A549 (cell line): ENCODE data around the gene HIC1. TPM values are rescaled to one million over a fixed set of nuclear protein-coding genes. Genes with fewer than 3 reads are reported as not detected.
A peak's percentile ranks its signal among the peaks of the same experiment; 100 is the strongest.

ENCODE experiments used
- ATAC-seq, 2 experiments: fragments of 200-7000 bp in 1 of 2; fragments of >200 bp in 1 of 2; cut with Nextera tagmentation in 1 of 2; cut with Tn5 transposase in 1 of 2; 3 replicates each; pipeline versions ENCODE4 v1.8.0 to v1.9.1; 2018 to 2020; ENCODE audit warnings: mild to moderate bottlenecking in 1 of 2, moderate library complexity in 1 of 2
- CTCF ChIA-PET: fragments of 300-600 bp; sonication (Branson Sonifier 250); formaldehyde crosslinking; extraction: SDS; loops from one replicate; lab custom pipeline; 2021; ENCODE audit warnings: antibody characterized with exemption, inconsistent platforms; lab: Yijun Ruan, JAX
- POLR2A ChIA-PET: fragments of 350-600 bp; formaldehyde crosslinking; extraction: SDS; loops from one replicate; lab custom pipeline; 2021; ENCODE audit warnings: antibody characterized with exemption, inconsistent platforms; lab: Yijun Ruan, JAX
- DNase-seq, 2 experiments: peaks; one replicate each; pipeline versions ENCODE4 v3.0.0 to v3.0.0-alpha.2; 2011 to 2016; ENCODE audit warnings: low read depth in 1 of 2, low spot score in 1 of 2
- FAIRE-seq: peaks from 2 replicates; lab custom pipeline; 2011; peaks lifted over from hg19 to GRCh38; lab: Jason Lieb, UNC
- H3K27ac ChIP-seq, 2 experiments: fragments of >200 bp; sonication (Bioruptor Twin); formaldehyde crosslinking; 3 replicates each; pipeline ENCODE4 v1.5.1; 2016 to 2017
- H3K4me1 ChIP-seq: fragments of >200 bp; sonication (Bioruptor Twin); formaldehyde crosslinking; 3 replicates; pipeline ENCODE4 v1.6.1; 2016
- H3K4me2 ChIP-seq: fragments of >200 bp; sonication (Bioruptor Twin); formaldehyde crosslinking; 3 replicates; pipeline ENCODE4 v1.6.1; 2016
- H3K4me3 ChIP-seq: fragments of >200 bp; sonication (Bioruptor Twin); formaldehyde crosslinking; 3 replicates; pipeline ENCODE4 v1.5.1; 2016
- H3K9me3 ChIP-seq: fragments of >200 bp; sonication (Bioruptor Twin); formaldehyde crosslinking; 3 replicates; pipeline ENCODE4 v1.6.1; 2016
- CBX2 ChIP-seq: fragments of 200-600 bp; sonication (generic); IDR thresholded peaks from 2 replicates; pipeline ENCODE4 v1.6.1; 2016; ENCODE audit warnings: low read depth, mild to moderate bottlenecking, borderline replicate concordance
- CBX8 ChIP-seq: fragments of 200-600 bp; sonication (generic); IDR thresholded peaks from 2 replicates; pipeline ENCODE4 v1.6.1; 2016
- EHMT2 ChIP-seq: fragments of 200-600 bp; sonication (generic); IDR thresholded peaks from 2 replicates; pipeline ENCODE4 v1.6.1; 2016; ENCODE audit warnings: antibody characterized with exemption, low read depth, mild to moderate bottlenecking, moderate library complexity
- FOSB ChIP-seq: fragments of 250-450 bp; sonication (Bioruptor Pico); IDR thresholded peaks from 2 replicates; pipeline ENCODE4 v1.5.0; 2020; ENCODE audit warnings: mild to moderate bottlenecking, moderate library complexity
- FOSL2 ChIP-seq, 2 experiments: fragments of 450-650 bp in 1 of 2; fragments of >200 bp in 1 of 2; sonication (Bioruptor Twin) in 1 of 2; formaldehyde crosslinking; IDR thresholded peaks; 2 replicates each; pipeline versions ENCODE4 v1.5.0 to v1.6.1; 2016 to 2020; ENCODE audit warnings: mild to moderate bottlenecking in 1 of 2, moderate library complexity in 1 of 2
- HEYL ChIP-seq: fragments of 250-450 bp; sonication (Bioruptor Pico); IDR thresholded peaks from 2 replicates; pipeline ENCODE4 v1.8.0; 2021; ENCODE audit warnings: mild to moderate bottlenecking, moderate library complexity
- HOXA7 ChIP-seq: fragments of 250-450 bp; sonication (Bioruptor Pico); IDR thresholded peaks from 2 replicates; pipeline ENCODE4 v1.5.0; 2020; ENCODE audit warnings: mild to moderate bottlenecking, moderate library complexity
- HOXB5 ChIP-seq: fragments of 250-450 bp; sonication (Bioruptor Pico); IDR thresholded peaks from 2 replicates; pipeline ENCODE4 v1.5.0; 2020; ENCODE audit warnings: mild to moderate bottlenecking, moderate library complexity
- JUN ChIP-seq, 2 experiments: fragments of >200 bp; sonication (Bioruptor Twin); formaldehyde crosslinking; IDR thresholded peaks; 2 replicates in 1 of 2; 3 replicates in 1 of 2; pipeline ENCODE4 v1.6.1; 2016 to 2017
- MAFK ChIP-seq: fragments of 450-650 bp; IDR thresholded peaks from 2 replicates; pipeline ENCODE4 v1.6.1; 2014; ENCODE audit not compliant: partially characterized antibody
- MYC ChIP-seq: IDR thresholded peaks from 2 replicates; pipeline ENCODE4 v1.6.1; 2012; ENCODE audit warnings: mild to moderate bottlenecking, inconsistent platforms, low read length, improper control_type of control experiment, borderline replicate concordance
- NFE2L2 ChIP-seq: fragments of 150-350 bp; conservative IDR thresholded peaks from 2 replicates; pipeline ENCODE4 v1.6.1; 2014; ENCODE audit warnings: low read length
- PHF8 ChIP-seq: fragments of 200-600 bp; sonication (generic); IDR thresholded peaks from 2 replicates; pipeline ENCODE4 v1.6.1; 2016; ENCODE audit warnings: low read depth, mild to moderate bottlenecking, antibody characterized with exemption, moderate library complexity, borderline replicate concordance
- RAD21 ChIP-seq, 2 experiments: fragments of >200 bp in 1 of 2; sonication (Bioruptor Twin) in 1 of 2; formaldehyde crosslinking in 1 of 2; IDR thresholded peaks in 1 of 2; conservative IDR thresholded peaks in 1 of 2; 2 replicates in 1 of 2; 3 replicates in 1 of 2; pipeline ENCODE4 v1.6.1; 2012 to 2018; ENCODE audit warnings: inconsistent platforms in 1 of 2
- SREBF2 ChIP-seq: fragments of 450-650 bp; IDR thresholded peaks from 2 replicates; pipeline ENCODE4 v1.6.1; 2014; ENCODE audit warnings: mild to moderate bottlenecking, moderate library complexity
- TFCP2L1 ChIP-seq: fragments of 250-450 bp; sonication (Bioruptor Pico); IDR thresholded peaks from 2 replicates; pipeline ENCODE4 v1.5.0; 2021; ENCODE audit warnings: mild to moderate bottlenecking
- TP53 ChIP-seq: fragments of 250-450 bp; sonication (Bioruptor Pico); IDR thresholded peaks from 2 replicates; pipeline ENCODE4 v1.5.0; 2021; ENCODE audit warnings: mild to moderate bottlenecking, moderate library complexity
- ZC3H11A ChIP-seq: fragments of 450-650 bp; IDR thresholded peaks from 2 replicates; pipeline ENCODE4 v1.6.1; 2014; ENCODE audit warnings: antibody characterized with exemption, mild to moderate bottlenecking
- ZNF302 ChIP-seq: fragments of 250-450 bp; sonication (Bioruptor Pico); IDR thresholded peaks from 2 replicates; pipeline ENCODE4 v1.9.0; 2021; ENCODE audit warnings: inconsistent platforms, mild to moderate bottlenecking, moderate library complexity
- WGBS: methylation state at CpG from one replicate; pipeline ENCODE4 v1.1.6; 2017; ENCODE audit errors: missing lambda C conversion rate; 5-methylcytosine and 5-hydroxymethylcytosine counted together
- polyA minus RNA-seq: library from RNA; depleted of rRNA, polyadenylated mRNA; stranded (reverse); fragments of >200 nt; gene quantifications from 2 replicates; pipeline ENCODE4 v1.2.3, GENCODE V29; 2011; rRNA and poly(A)+ RNA removed
- polyA plus RNA-seq, 4 experiments: library from polyadenylated mRNA; depleted of rRNA in 3 of 4; stranded (reverse); fragments of >200 nt; fragmentation: RNase III in 1 of 4; extraction: RNeasy Plus Mini Kit Qiagen cat#74134 plus additional on column Dnase treatment in 1 of 4; gene quantifications; 2 replicates in 3 of 4; 3 replicates in 1 of 4; pipeline ENCODE4 v1.2.3, GENCODE V29; 2011 to 2017
- TF ChIP-seq, protein P1 (sequence below): fragments of >200 bp; sonication (Bioruptor Twin); formaldehyde crosslinking; IDR thresholded peaks from 3 replicates; pipeline ENCODE4 v1.6.1; 2016
- TF ChIP-seq, protein P2 (sequence below): fragments of 450-650 bp; IDR thresholded peaks from 2 replicates; pipeline ENCODE4 v1.6.1; 2014; ENCODE audit warnings: antibody characterized with exemption
- TF ChIP-seq, protein P3 (sequence below): fragments of 250-450 bp; sonication (Bioruptor Pico); IDR thresholded peaks from 2 replicates; pipeline ENCODE4 v1.5.0; 2021; ENCODE audit warnings: mild to moderate bottlenecking, moderate library complexity, borderline replicate concordance
- TF ChIP-seq, protein P4 (sequence below): fragments of >200 bp; sonication (Bioruptor Twin); formaldehyde crosslinking; IDR thresholded peaks from 2 replicates; pipeline ENCODE4 v1.6.1; 2016
- TF ChIP-seq, protein P5 (sequence below): fragments of 250-450 bp; sonication (Bioruptor Pico); IDR thresholded peaks from 2 replicates; pipeline ENCODE4 v1.5.0; 2020; ENCODE audit warnings: low read depth, mild to moderate bottlenecking, moderate library complexity
- TF ChIP-seq, protein P6 (sequence below): IDR thresholded peaks from 2 replicates; pipeline ENCODE4 v1.6.1; 2012

HIC1 gene, protein sequence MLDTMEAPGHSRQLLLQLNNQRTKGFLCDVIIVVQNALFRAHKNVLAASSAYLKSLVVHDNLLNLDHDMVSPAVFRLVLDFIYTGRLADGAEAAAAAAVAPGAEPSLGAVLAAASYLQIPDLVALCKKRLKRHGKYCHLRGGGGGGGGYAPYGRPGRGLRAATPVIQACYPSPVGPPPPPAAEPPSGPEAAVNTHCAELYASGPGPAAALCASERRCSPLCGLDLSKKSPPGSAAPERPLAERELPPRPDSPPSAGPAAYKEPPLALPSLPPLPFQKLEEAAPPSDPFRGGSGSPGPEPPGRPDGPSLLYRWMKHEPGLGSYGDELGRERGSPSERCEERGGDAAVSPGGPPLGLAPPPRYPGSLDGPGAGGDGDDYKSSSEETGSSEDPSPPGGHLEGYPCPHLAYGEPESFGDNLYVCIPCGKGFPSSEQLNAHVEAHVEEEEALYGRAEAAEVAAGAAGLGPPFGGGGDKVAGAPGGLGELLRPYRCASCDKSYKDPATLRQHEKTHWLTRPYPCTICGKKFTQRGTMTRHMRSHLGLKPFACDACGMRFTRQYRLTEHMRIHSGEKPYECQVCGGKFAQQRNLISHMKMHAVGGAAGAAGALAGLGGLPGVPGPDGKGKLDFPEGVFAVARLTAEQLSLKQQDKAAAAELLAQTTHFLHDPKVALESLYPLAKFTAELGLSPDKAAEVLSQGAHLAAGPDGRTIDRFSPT
- polyA plus RNA-seq (2011; rRNA removed) = 0.13 and 0.28 TPM in 2 replicates
- polyA plus RNA-seq (2012; cell fraction: cytosol; rRNA removed) = 0.37 and 0.43 TPM in 2 replicates
- polyA plus RNA-seq (2012; cell fraction: nucleus; rRNA removed) = 1.7 and 2.1 TPM in 2 replicates
- polyA plus RNA-seq (2017; fragmentation: RNase III; extraction: RNeasy Plus Mini Kit Qiagen cat#74134 plus additional on column Dnase treatment) = 0.70 to 1.5 TPM (median 1.3 TPM) in 3 replicates
- 0.29 and 0.58 TPM in 2 replicates for polyA minus RNA-seq

DNA sequence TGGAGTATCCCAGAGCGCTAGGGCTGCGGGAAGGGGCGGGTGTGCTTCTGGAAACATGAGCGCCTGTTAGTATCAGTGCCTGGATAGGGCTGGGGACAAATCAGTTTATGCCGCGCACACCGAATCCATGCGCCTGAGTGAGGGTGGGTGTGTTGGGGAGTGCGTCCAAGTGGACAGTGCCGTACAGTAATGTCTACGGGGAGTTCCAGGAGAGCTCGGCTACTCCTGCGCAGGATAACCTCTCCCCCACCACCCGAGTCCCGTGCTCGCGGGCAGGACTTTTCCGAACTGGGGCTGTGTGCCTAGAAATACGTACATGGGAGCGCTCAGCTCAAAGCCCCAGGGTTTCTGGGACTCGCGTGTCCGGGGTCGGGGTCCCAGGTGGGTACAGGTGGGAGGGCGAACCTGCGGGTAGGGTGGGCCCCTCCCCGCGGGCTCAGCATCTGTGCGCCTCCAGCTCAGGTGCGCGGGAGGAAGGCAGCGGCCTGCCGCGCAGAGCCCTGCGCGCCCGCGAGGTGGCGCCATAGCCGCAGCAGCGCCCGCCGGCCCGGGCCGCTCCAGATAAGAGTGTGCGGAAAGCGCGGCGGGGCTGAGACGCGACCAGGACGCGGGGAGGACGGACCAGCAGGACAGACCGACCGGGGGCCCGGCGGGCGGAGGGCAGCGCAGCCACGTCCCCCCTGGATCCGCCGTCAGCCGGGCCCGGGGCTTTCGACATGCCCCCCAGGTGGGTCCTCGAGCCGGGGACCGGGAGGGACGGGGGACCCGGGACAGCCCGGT is at the start of gene HIC1:
TSS of gene HIC1 (plus strand) at position 592 of the 780 bp plus-strand sequence. CDS start 1,588 bp downstream, outside the sequence.
- 2% methylated on average over 53 of the region's 72 CpGs for WGBS
- Histone ChIP-seq H3K4me3 (peak within 1 kb of the TSS; percentile 50), H3K4me2 (peak within 1 kb of the TSS; percentile 96), H3K4me1 (0 out of 3 replicates have a peak, but pooled peaks cover 5% of the 10 kb centered on the region), H3K27ac (peak within 1 kb of the TSS; percentile 39 to 82; a peak in 5 of 6 replicates), H3K9me3 (no peaks in the 10 kb centered on the region)
- ATAC-seq = peak; percentile 48 to 82
- CTCF ChIA-PET = interaction anchor here (0.5 to 9.1 kb wide), 91 partner anchors 13 to 1623 kb away, joined by 3 to 492 read pairs (median 5); partner anchors contain the start of genes DPH1, OVCA2, SGSM2 and SMG6
- DNase-seq = peak; percentile 83 to 92
- POLR2A ChIA-PET = interaction anchor here (0.5 to 1.2 kb wide), 5 partner anchors 177 to 282 kb away, joined by 3 to 8 read pairs (median 3); partner anchors contain the start of gene TSR1
- FAIRE-seq = no peak
- TF ChIP-seq HOXB5 (CRISPR knock-in tag) (0 out of 2 replicates have a peak, but pooled peaks have one; percentile 29), FOSB (CRISPR knock-in tag) (no peak), TP53 (CRISPR knock-in tag) (no peak), CBX2 (no peak), EHMT2 (no peak), FOSL2 (IDR thresholded peaks at IDR 0.05) (no peak), FOSL2 (CRISPR knock-in tag; IDR thresholded peaks at IDR 0.05) (no peak), ZNF302 (no peak), SREBF2 (no peak), MYC (peak; percentile 47; the same call in 1 of the 2 replicates), RAD21 (conservative IDR thresholded peaks at IDR 0.05 in 1 of 2, IDR thresholded peaks at IDR 0.05 in 1 of 2) (peak; percentile 71 to 94), JUN (IDR thresholded peaks at IDR 0.05) (peak in 1 of 2 experiments; percentile 23; a peak in 1 of 5 replicates), CBX8 (no peak), TFCP2L1 (no peak), MAFK (no peak), ZC3H11A (no peak), NFE2L2 (no peak), PHF8 (no peak), HEYL (no peak), HOXA7 (CRISPR knock-in tag) (no peak)
- TF ChIP-seq, protein P1, sequence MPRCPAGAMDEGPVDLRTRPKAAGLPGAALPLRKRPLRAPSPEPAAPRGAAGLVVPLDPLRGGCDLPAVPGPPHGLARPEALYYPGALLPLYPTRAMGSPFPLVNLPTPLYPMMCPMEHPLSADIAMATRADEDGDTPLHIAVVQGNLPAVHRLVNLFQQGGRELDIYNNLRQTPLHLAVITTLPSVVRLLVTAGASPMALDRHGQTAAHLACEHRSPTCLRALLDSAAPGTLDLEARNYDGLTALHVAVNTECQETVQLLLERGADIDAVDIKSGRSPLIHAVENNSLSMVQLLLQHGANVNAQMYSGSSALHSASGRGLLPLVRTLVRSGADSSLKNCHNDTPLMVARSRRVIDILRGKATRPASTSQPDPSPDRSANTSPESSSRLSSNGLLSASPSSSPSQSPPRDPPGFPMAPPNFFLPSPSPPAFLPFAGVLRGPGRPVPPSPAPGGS = no peak
- TF ChIP-seq, protein P2, sequence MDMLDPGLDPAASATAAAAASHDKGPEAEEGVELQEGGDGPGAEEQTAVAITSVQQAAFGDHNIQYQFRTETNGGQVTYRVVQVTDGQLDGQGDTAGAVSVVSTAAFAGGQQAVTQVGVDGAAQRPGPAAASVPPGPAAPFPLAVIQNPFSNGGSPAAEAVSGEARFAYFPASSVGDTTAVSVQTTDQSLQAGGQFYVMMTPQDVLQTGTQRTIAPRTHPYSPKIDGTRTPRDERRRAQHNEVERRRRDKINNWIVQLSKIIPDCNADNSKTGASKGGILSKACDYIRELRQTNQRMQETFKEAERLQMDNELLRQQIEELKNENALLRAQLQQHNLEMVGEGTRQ = no peak
- TF ChIP-seq, protein P3, sequence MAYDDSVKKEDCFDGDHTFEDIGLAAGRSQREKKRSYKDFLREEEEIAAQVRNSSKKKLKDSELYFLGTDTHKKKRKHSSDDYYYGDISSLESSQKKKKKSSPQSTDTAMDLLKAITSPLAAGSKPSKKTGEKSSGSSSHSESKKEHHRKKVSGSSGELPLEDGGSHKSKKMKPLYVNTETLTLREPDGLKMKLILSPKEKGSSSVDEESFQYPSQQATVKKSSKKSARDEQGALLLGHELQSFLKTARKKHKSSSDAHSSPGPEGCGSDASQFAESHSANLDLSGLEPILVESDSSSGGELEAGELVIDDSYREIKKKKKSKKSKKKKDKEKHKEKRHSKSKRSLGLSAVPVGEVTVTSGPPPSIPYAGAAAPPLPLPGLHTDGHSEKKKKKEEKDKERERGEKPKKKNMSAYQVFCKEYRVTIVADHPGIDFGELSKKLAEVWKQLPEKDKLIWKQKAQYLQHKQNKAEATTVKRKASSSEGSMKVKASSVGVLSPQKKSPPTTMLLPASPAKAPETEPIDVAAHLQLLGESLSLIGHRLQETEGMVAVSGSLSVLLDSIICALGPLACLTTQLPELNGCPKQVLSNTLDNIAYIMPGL (CRISPR knock-in tag) = no peak
- TF ChIP-seq, protein P4, sequence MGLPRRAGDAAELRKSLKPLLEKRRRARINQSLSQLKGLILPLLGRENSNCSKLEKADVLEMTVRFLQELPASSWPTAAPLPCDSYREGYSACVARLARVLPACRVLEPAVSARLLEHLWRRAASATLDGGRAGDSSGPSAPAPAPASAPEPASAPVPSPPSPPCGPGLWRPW = no peak
- TF ChIP-seq, protein P5, sequence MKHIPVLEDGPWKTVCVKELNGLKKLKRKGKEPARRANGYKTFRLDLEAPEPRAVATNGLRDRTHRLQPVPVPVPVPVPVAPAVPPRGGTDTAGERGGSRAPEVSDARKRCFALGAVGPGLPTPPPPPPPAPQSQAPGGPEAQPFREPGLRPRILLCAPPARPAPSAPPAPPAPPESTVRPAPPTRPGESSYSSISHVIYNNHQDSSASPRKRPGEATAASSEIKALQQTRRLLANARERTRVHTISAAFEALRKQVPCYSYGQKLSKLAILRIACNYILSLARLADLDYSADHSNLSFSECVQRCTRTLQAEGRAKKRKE = no peak
- TF ChIP-seq, protein P6, sequence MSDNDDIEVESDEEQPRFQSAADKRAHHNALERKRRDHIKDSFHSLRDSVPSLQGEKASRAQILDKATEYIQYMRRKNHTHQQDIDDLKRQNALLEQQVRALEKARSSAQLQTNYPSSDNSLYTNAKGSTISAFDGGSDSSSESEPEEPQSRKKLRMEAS = peak; percentile 68
